HEK293T (cell line): ENCODE data around the gene MROH8.
"Not testable (repeated sequence)": the region's sequence is repeated elsewhere in the genome, so short reads cannot be mapped to it uniquely, and the experiment has no call there.

Experiments
- CTCF ChIA-PET: fragments of 350-600 bp; formaldehyde crosslinking; extraction: SDS; loops from one replicate; lab custom pipeline; 2021; ENCODE audit warnings: antibody characterized with exemption, inconsistent platforms; lab: Yijun Ruan, JAX
- POLR2A ChIA-PET: fragments of 350-600 bp; formaldehyde crosslinking; extraction: SDS; loops from one replicate; lab custom pipeline; 2020; ENCODE audit warnings: antibody characterized with exemption, inconsistent platforms; lab: Yijun Ruan, JAX
- DNase-seq: peaks from one replicate; pipeline ENCODE4 v3.0.0; 2012; ENCODE audit warnings: mixed read lengths; ENCODE audit errors: extremely low spot score
- ARNT ChIP-seq: fragments of 450-650 bp; IDR thresholded peaks from 2 replicates; pipeline ENCODE4 v1.6.1; 2017; ENCODE audit warnings: mild to moderate bottlenecking
- BHLHE40 ChIP-seq: fragments of 450-650 bp; IDR thresholded peaks from 2 replicates; pipeline ENCODE4 v1.6.1; 2016; ENCODE audit warnings: mild to moderate bottlenecking, moderate library complexity, borderline replicate concordance
- CTBP1 ChIP-seq: fragments of 450-650 bp; IDR thresholded peaks from 2 replicates; pipeline ENCODE4 v1.6.1; 2016; ENCODE audit warnings: borderline replicate concordance
- ELF4 ChIP-seq: fragments of 450-650 bp; IDR thresholded peaks from 2 replicates; pipeline ENCODE4 v1.6.1; 2017; ENCODE audit warnings: antibody characterized with exemption
- FOXA1 ChIP-seq: fragments of 450-650 bp; IDR thresholded peaks from 2 replicates; pipeline ENCODE4 v1.6.1; 2016; ENCODE audit warnings: mild to moderate bottlenecking
- FOXK2 ChIP-seq: fragments of 450-650 bp; IDR thresholded peaks from 2 replicates; pipeline ENCODE4 v1.6.1; 2016; ENCODE audit warnings: mild to moderate bottlenecking
- FOXM1 ChIP-seq: fragments of 450-650 bp; IDR thresholded peaks from 2 replicates; pipeline ENCODE4 v1.6.1; 2017; ENCODE audit warnings: mild to moderate bottlenecking, borderline replicate concordance
- HDGF ChIP-seq: fragments of 450-650 bp; IDR thresholded peaks from 2 replicates; pipeline ENCODE4 v1.6.1; 2017; ENCODE audit warnings: antibody characterized with exemption, borderline replicate concordance
- L3MBTL2 ChIP-seq: fragments of 450-650 bp; conservative IDR thresholded peaks from 2 replicates; pipeline ENCODE4 v1.6.1; 2016; ENCODE audit warnings: mild to moderate bottlenecking
- LEF1 ChIP-seq: fragments of 450-650 bp; IDR thresholded peaks from 2 replicates; pipeline ENCODE4 v1.6.1; 2017; ENCODE audit warnings: mild to moderate bottlenecking, borderline replicate concordance
- NFRKB ChIP-seq: fragments of 450-650 bp; IDR thresholded peaks from 2 replicates; pipeline ENCODE4 v1.6.1; 2016; ENCODE audit warnings: mild to moderate bottlenecking, moderate library complexity
- PKNOX1 ChIP-seq: fragments of 450-650 bp; IDR thresholded peaks from 2 replicates; pipeline ENCODE4 v1.6.1; 2016
- SP1 ChIP-seq: fragments of 450-650 bp; IDR thresholded peaks from 2 replicates; pipeline ENCODE4 v1.6.1; 2017
- SUZ12 ChIP-seq: fragments of 450-650 bp; IDR thresholded peaks from 2 replicates; pipeline ENCODE4 v1.6.1; 2016; ENCODE audit warnings: mild to moderate bottlenecking
- TARDBP ChIP-seq: fragments of 450-650 bp; IDR thresholded peaks from 2 replicates; pipeline ENCODE4 v1.6.1; 2016
- ZNF384 ChIP-seq: fragments of 450-650 bp; IDR thresholded peaks from 2 replicates; pipeline ENCODE4 v1.6.1; 2016

Gene MROH8

GRCh38 chr20:37161830-37162549 is 17.4 kb downstream of the MROH8 start:
- CTCF ChIA-PET: no interaction called here
- TF ChIP-seq FOXA1 (no peak), ARNT (no peak), ZNF384 (no peak), FOXK2 (no peak), CTBP1 (no peak), PKNOX1 (no peak), HDGF (no peak), NFRKB (no peak), BHLHE40 (no peak), ELF4 (no peak)
- DNase-seq: no peak
- POLR2A ChIA-PET: interaction anchor here (1.6 to 2.7 kb wide), 3 partner anchors 17 to 67 kb away, joined by 5 to 14 read pairs (median 9); partner anchors contain the start of genes MROH8, RBL1 and RPN2

- ChIA-PET POLR2A (interaction anchor here (1.6 to 2.7 kb wide), 2 partner anchors 18 to 65 kb away, joined by 9 to 14 read pairs; partner anchors contain the start of genes MROH8, RBL1 and RPN2), CTCF (interaction anchor here (0.6 kb wide), 1 partner anchor 18 kb away, joined by 4 read pairs; no protein-coding TSS in a partner anchor)
- TF ChIP-seq FOXK2 (no peak), NFRKB (no peak), TARDBP (no peak), SP1 (no peak), HDGF (no peak), LEF1 (no peak), ARNT (no peak)
- no peak for DNase-seq
These were observed 18.7 kb downstream of the MROH8 start for GRCh38 chr20:37160683-37161082.

GRCh38 chr20:37158248-37158647 is 21.1 kb downstream of the MROH8 start:
- no peak for DNase-seq
- no peak for TF ChIP-seq ARNT
- no peak for TF ChIP-seq L3MBTL2
- no peak for TF ChIP-seq FOXK2
- TF ChIP-seq PKNOX1: no peak
- no peak for TF ChIP-seq BHLHE40
- no peak for TF ChIP-seq HDGF
- no peak for TF ChIP-seq SP1
- TF ChIP-seq FOXM1: no peak
- TF ChIP-seq LEF1: no peak
- TF ChIP-seq CTBP1: no peak
- no peak for TF ChIP-seq FOXA1
- ChIA-PET CTCF (no interaction called here), POLR2A (no interaction called here)

GRCh38 chr20:37155987-37156386 is 23.4 kb downstream of the MROH8 start:
- TF ChIP-seq SUZ12 (no peak), CTBP1 (no peak)
- DNase-seq: no peak
- POLR2A ChIA-PET: no interaction called here
- CTCF ChIA-PET: interaction anchor here (1.4 kb wide), 1 partner anchor 40 kb away, joined by 3 read pairs; no protein-coding TSS in a partner anchor

- DNase-seq: no peak
- ChIA-PET CTCF (no interaction called here), POLR2A (no interaction called here)
- TF ChIP-seq FOXK2 (no peak), FOXM1 (no peak)
These were observed 24.6 kb downstream of the MROH8 start for GRCh38 chr20:37154684-37155298.

GRCh38 chr20:37152284-37152683 is 27.1 kb downstream of the MROH8 start:
- ChIA-PET CTCF (no interaction called here), POLR2A (no interaction called here)
- DNase-seq: no peak
- no peak for TF ChIP-seq LEF1
- no peak for TF ChIP-seq CTBP1
- no peak for TF ChIP-seq FOXA1
- no peak for TF ChIP-seq BHLHE40
- TF ChIP-seq NFRKB: no peak
- TF ChIP-seq SP1: no peak
- no peak for TF ChIP-seq FOXM1
- no peak for TF ChIP-seq HDGF
- TF ChIP-seq L3MBTL2: no peak
- no peak for TF ChIP-seq SUZ12
- no peak for TF ChIP-seq ZNF384
- no peak for TF ChIP-seq FOXK2
- TF ChIP-seq ELF4: no peak

GRCh38 chr20:37151529-37151928 is 27.8 kb downstream of the MROH8 start:
- POLR2A ChIA-PET: no interaction called here
- CTCF ChIA-PET: no interaction called here
- no peak for DNase-seq
- TF ChIP-seq FOXK2: no peak
- TF ChIP-seq SUZ12: no peak
- TF ChIP-seq NFRKB: no peak
- no peak for TF ChIP-seq TARDBP
- no peak for TF ChIP-seq ZNF384
- TF ChIP-seq BHLHE40: no peak
- TF ChIP-seq CTBP1: no peak
- no peak for TF ChIP-seq HDGF
- TF ChIP-seq FOXA1: no peak
- TF ChIP-seq FOXM1: no peak
- TF ChIP-seq L3MBTL2: no peak
- TF ChIP-seq PKNOX1: no peak
- TF ChIP-seq LEF1: no peak
- no peak for TF ChIP-seq ELF4
- no peak for TF ChIP-seq SP1
- no peak for TF ChIP-seq ARNT

- DNase-seq, POLR2A ChIA-PET, CTCF ChIA-PET: not testable (repeated sequence)
These were observed 28.5 kb downstream of the MROH8 start for GRCh38 chr20:37150864-37151263.
